Left lung (tissue), 10 donors: ENCODE measurements around the gene SYTL1. TPM values are rescaled to one million over a fixed set of nuclear protein-coding genes. Genes with fewer than 3 reads are reported as not detected.

ENCODE experiments used
- ATAC-seq: fragments of 200-7000 bp; cut with Tn5 transposase; one replicate; pipeline ENCODE4 v1.9.1; 2020; ENCODE audit warnings: moderate library complexity
- DNase-seq, 4 donors: peaks; one replicate each; pipeline ENCODE4 v3.0.0-alpha.2; 2013 to 2020
- H3K27ac ChIP-seq, 2 donors: fragments of 200-600 bp; sonication (generic) in 1 of 2; one replicate each; pipeline versions ENCODE4 v1.5.0 to v1.8.0; 2020 to 2021
- H3K27me3 ChIP-seq, 2 donors: fragments of 200-600 bp; sonication (generic) in 1 of 2; one replicate each; pipeline versions ENCODE4 v1.5.0 to v1.8.0; 2020 to 2021
- H3K36me3 ChIP-seq, 2 donors: fragments of 200-600 bp; sonication (generic) in 1 of 2; one replicate each; pipeline versions ENCODE4 v1.5.0 to v1.8.0; 2020 to 2021
- H3K4me1 ChIP-seq, 2 donors: fragments of 200-600 bp; one replicate each; pipeline ENCODE4 v1.8.0; 2021
- H3K4me3 ChIP-seq, 2 donors: fragments of 200-600 bp; sonication (generic) in 1 of 2; one replicate each; pipeline versions ENCODE4 v1.5.0 to v1.8.0; 2020 to 2021; ENCODE audit warnings: mild to moderate bottlenecking in 1 of 2
- H3K9me3 ChIP-seq, 2 donors: fragments of 200-600 bp; sonication (generic) in 1 of 2; one replicate each; pipeline versions ENCODE4 v1.5.0 to v1.8.0; 2020 to 2021
- CTCF ChIP-seq, 2 donors: fragments of 200-600 bp; sonication (generic) in 1 of 2; IDR thresholded peaks; one replicate each; pipeline versions ENCODE4 v1.5.0 to v1.8.0; 2021; ENCODE audit warnings: antibody characterized with exemption in 2 of 2
- intact Hi-C, 2 donors: fragments of 100-400 bp; cut with DNase I; formaldehyde crosslinking; loops; one replicate each; pipeline versions ENCODE4 v1.11.2 to v1.14.2; 2022
- polyA plus RNA-seq, 6 donors: library from polyadenylated mRNA; unstranded; fragments of 120-200 nt; gene quantifications; one replicate each; pipeline ENCODE4 v1.2.1, GENCODE V29; 2013; ENCODE audit not compliant: insufficient read length in 6 of 6
- total RNA-seq, 2 donors: library from RNA; stranded (reverse); fragmentation: NEBNext Ultra II Directional; extraction: Animal tissue kit (Norgen Biotek cat#: 25700); gene quantifications; one replicate each; pipeline ENCODE4 v1.2.1, GENCODE V29; 2021
- donor health status: DM: no; HTN: yes; CAD: no.
- donor health status: DM: no; HTN: no; CAD: no.

The SYTL1 gene
- total and polyA plus RNA-seq, 8 donors = 4.7 to 44.1 (median 9.2) TPM

GRCh38 chr1:27391511-27392095, 49.8 kb downstream of the SYTL1 start:
- Histone ChIP-seq H3K27ac (peak overlapping the region; percentile 7 to 41), H3K27me3 (peaks cover 0 to 15% of the 10 kb centered on the region in 2 donors), H3K9me3 (no peaks in the 10 kb centered on the region), H3K36me3 (no peaks in the 10 kb centered on the region), H3K4me3 (peak overlapping the region in 1 of 2 donors; percentile 50), H3K4me1 (peaks cover 9 to 32% of the 10 kb centered on the region in 2 donors)
- intact Hi-C loops = loop anchor here (5.0 to 10.0 kb wide), 3 partner anchors 34 to 94 kb away; no protein-coding TSS in a partner anchor
- no peak for TF ChIP-seq CTCF (IDR thresholded peaks at IDR 0.05)
- ATAC-seq (peak; percentile 62), DNase-seq (peak in 2 of 4 donors; percentile 67 to 72)

- TF ChIP-seq CTCF (IDR thresholded peaks at IDR 0.05) = no peak
- peak within 1 kb of the TSS; percentile 32 to 50 for H3K4me3 ChIP-seq
- ATAC-seq = peak; percentile 91
These were observed 50.4 kb downstream of the SYTL1 start, which contains the start of gene GPR3 for GRCh38 chr1:27392096-27392777. Gene GPR3 (plus strand): TSS chr1:27392622. CDS start chr1:27393799, 1,177 bp downstream.

GRCh38 chr1:27392778-27393635, 51.2 kb downstream of the SYTL1 start:
- Histone ChIP-seq H3K27ac (no peak overlapping the region), H3K9me3 (no peaks in the 10 kb centered on the region), H3K27me3 (peaks cover 0 to 15% of the 10 kb centered on the region in 2 donors), H3K36me3 (no peaks in the 10 kb centered on the region), H3K4me1 (peaks cover 9 to 32% of the 10 kb centered on the region in 2 donors), H3K4me3 (peak overlapping the region; percentile 32 to 50)
- intact Hi-C loops = loop anchor here (5.0 to 10.0 kb wide), 3 partner anchors 36 to 96 kb away; no protein-coding TSS in a partner anchor
- no peak for ATAC-seq
- no peak for DNase-seq
- no peak for TF ChIP-seq CTCF (IDR thresholded peaks at IDR 0.05)

More at GRCh38 chr1:27392096-27392777, 50.4 kb downstream of the SYTL1 start, which contains the start of gene GPR3:
- Histone ChIP-seq H3K36me3 (no peaks in the 10 kb centered on the region), H3K27ac (peak within 1 kb of the TSS; percentile 7 to 41), H3K4me1 (peaks cover 9 to 32% of the 10 kb centered on the region in 2 donors), H3K27me3 (peaks cover 0 to 15% of the 10 kb centered on the region in 2 donors), H3K9me3 (no peaks in the 10 kb centered on the region)
- intact Hi-C loops = loop anchor here (5.0 to 10.0 kb wide), 3 partner anchors 35 to 95 kb away; no protein-coding TSS in a partner anchor
- DNase-seq = peak; percentile 61 to 94 (median 88)

- DNase-seq (no peak), ATAC-seq (no peak)
- no peaks in the 10 kb centered on the region for H3K9me3 ChIP-seq
- H3K36me3 ChIP-seq = no peaks in the 10 kb centered on the region
- no peak overlapping the region for H3K27ac ChIP-seq
- H3K4me3 ChIP-seq = no peak overlapping the region
- H3K4me1 ChIP-seq = peaks cover 9 to 33% of the 10 kb centered on the region in 2 donors
- no peak for TF ChIP-seq CTCF (IDR thresholded peaks at IDR 0.05)
- intact Hi-C loops = loop anchor here (5.0 to 10.0 kb wide), 3 partner anchors 36 to 96 kb away; no protein-coding TSS in a partner anchor
- peaks cover 0 to 15% of the 10 kb centered on the region in 2 donors for H3K27me3 ChIP-seq
These were observed 51.9 kb downstream of the SYTL1 start for GRCh38 chr1:27393641-27394281.
